ENCODE measurements around the gene PRH1.

PRH1 gene

GRCh38 chr12:10838461-10838860 lies 45.6 kb downstream of the PRH1 start:
- no peak for DNase-seq

Measured in activated gamma-delta T cell treated with Interleukin-2 at 50 U/mL for 16 hours (primary cell).